SK-N-SH (cell line): ENCODE results near the gene UBE4B. TPM values are rescaled to one million over a fixed set of nuclear protein-coding genes. Genes with fewer than 3 reads are reported as not detected.
A peak's percentile ranks its signal among the peaks of the same experiment; 100 is the strongest.
"Not testable (repeated sequence)": the region's sequence is repeated elsewhere in the genome, so short reads cannot be mapped to it uniquely, and the experiment has no call there.

Experiments used
- CTCF ChIA-PET: fragments of 300-600, 350-600 bp; formaldehyde crosslinking; extraction: SDS; loops from one replicate; lab custom pipeline; 2021; lab: Yijun Ruan, JAX
- POLR2A ChIA-PET: fragments of 350-600 bp; sonication (Branson Sonifier 250); formaldehyde crosslinking; extraction: SDS; loops from one replicate; lab custom pipeline; 2020; ENCODE audit warnings: antibody characterized with exemption, inconsistent platforms; lab: Yijun Ruan, JAX
- DNase-seq: peaks from one replicate; pipeline ENCODE4 v3.0.0; 2012
- H2AFZ ChIP-seq: fragments of 200-600 bp; sonication (generic); 2 replicates; pipeline ENCODE4 v1.8.1; 2016; ENCODE audit warnings: antibody characterized with exemption, mild to moderate bottlenecking, low read depth
- H3F3A ChIP-seq: fragments of 200-600 bp; sonication (generic); replicated peaks from 2 replicates; pipeline ENCODE3; 2016; ENCODE audit warnings: antibody characterized with exemption, mild to moderate bottlenecking; ENCODE audit not compliant: insufficient read depth
- H3K27ac ChIP-seq, 2 experiments: fragments of 200-500 bp in 1 of 2; fragments of 200-600 bp in 1 of 2; sonication (Bioruptor generic) in 1 of 2; sonication (generic), shearing (Covaris generic) in 1 of 2; 2 replicates each; pipeline versions ENCODE4 v1.5.1 to v1.6.1; 2014 to 2016; ENCODE audit warnings: low read depth in 2 of 2, inconsistent platforms in 1 of 2, low read length in 1 of 2, mild to moderate bottlenecking in 1 of 2, mixed read lengths in 1 of 2
- H3K27me3 ChIP-seq: fragments of 200-600 bp; sonication (generic), shearing (Covaris generic); 2 replicates; pipeline ENCODE4 v1.6.1; 2016; ENCODE audit warnings: mixed run types; ENCODE audit not compliant: insufficient read depth
- H3K36me3 ChIP-seq, 2 experiments: fragments of 200-500 bp in 1 of 2; fragments of 200-600 bp in 1 of 2; sonication (Bioruptor generic) in 1 of 2; sonication (generic) in 1 of 2; replicated peaks in 1 of 2; 2 replicates each; pipeline versions ENCODE3 to v1.5.1; 2014 to 2016; ENCODE audit warnings: low read length in 1 of 2, mild to moderate bottlenecking in 1 of 2; ENCODE audit not compliant: insufficient read depth in 2 of 2, control insufficient read depth in 1 of 2
- H3K4me1 ChIP-seq, 2 experiments: fragments of 200-500 bp in 1 of 2; fragments of 200-600 bp in 1 of 2; sonication (Bioruptor generic) in 1 of 2; sonication (generic), shearing (Covaris generic) in 1 of 2; 2 replicates each; pipeline versions ENCODE4 v1.5.1 to v1.6.1; 2014 to 2016; ENCODE audit warnings: low read depth in 1 of 2, low read length in 1 of 2, mixed run types in 1 of 2; ENCODE audit not compliant: insufficient read depth in 2 of 2, control insufficient read depth in 1 of 2
- H3K4me2 ChIP-seq: fragments of 200-600 bp; sonication (generic), shearing (Covaris generic); 2 replicates; pipeline ENCODE4 v1.6.1; 2017; ENCODE audit warnings: mixed run types
- H3K4me3 ChIP-seq, 2 experiments: fragments of 200-500 bp in 1 of 2; fragments of 200-600 bp in 1 of 2; sonication (Bioruptor generic) in 1 of 2; sonication (generic), shearing (Covaris generic) in 1 of 2; 2 replicates each; pipeline versions ENCODE4 v1.5.1 to v1.8.1; 2014 to 2016; ENCODE audit warnings: low read depth in 2 of 2, inconsistent platforms in 1 of 2, low read length in 1 of 2, mild to moderate bottlenecking in 1 of 2, mixed read lengths in 1 of 2, moderate library complexity in 1 of 2
- H3K79me2 ChIP-seq: fragments of 200-600 bp; sonication (generic); 2 replicates; pipeline ENCODE4 v1.8.1; 2017; ENCODE audit warnings: mild to moderate bottlenecking; ENCODE audit not compliant: insufficient read depth
- H3K9ac ChIP-seq: fragments of 200-600 bp; sonication (generic); 2 replicates; pipeline ENCODE4 v1.6.1; 2017; ENCODE audit warnings: mixed run types
- H3K9me2 ChIP-seq: fragments of 200-600 bp; sonication (generic); 2 replicates; pipeline ENCODE4 v1.6.1; 2017; ENCODE audit warnings: mixed run types
- H3K9me3 ChIP-seq: fragments of 200-600 bp; sonication (generic); 2 replicates; pipeline ENCODE4 v1.6.1; 2017; ENCODE audit warnings: mixed run types, mild to moderate bottlenecking, moderate library complexity
- H4K20me1 ChIP-seq: fragments of 200-600 bp; sonication (generic); 2 replicates; pipeline ENCODE4 v1.6.1; 2017; ENCODE audit warnings: mild to moderate bottlenecking, mixed run types; ENCODE audit not compliant: insufficient read depth
- NFIC ChIP-seq: IDR thresholded peaks from 2 replicates; pipeline ENCODE4 v1.4.0; 2012; ENCODE audit warnings: borderline replicate concordance
- POLR2AphosphoS5 ChIP-seq: IDR thresholded peaks from 2 replicates; pipeline ENCODE4 v1.6.1; 2012; ENCODE audit warnings: low read depth, low read length
- RCOR1 ChIP-seq: fragments of 150-350 bp; IDR thresholded peaks from 2 replicates; pipeline ENCODE4 v1.6.1; 2017; ENCODE audit warnings: antibody characterized with exemption, low read length
- REST ChIP-seq: IDR thresholded peaks from 2 replicates; pipeline ENCODE4 v1.6.1; 2012; ENCODE audit warnings: mild to moderate bottlenecking, low read depth, low read length, moderate library complexity
- RXRA ChIP-seq: IDR thresholded peaks from 2 replicates; pipeline ENCODE4 v1.4.0; 2012; ENCODE audit warnings: low read depth, mild to moderate bottlenecking, borderline replicate concordance
- USF2 ChIP-seq: fragments of 150-350 bp; IDR thresholded peaks from 2 replicates; pipeline ENCODE4 v1.6.1; 2017; ENCODE audit warnings: antibody characterized with exemption, low read length, low read depth, borderline replicate concordance
- WGBS: methylation state at CpG from one replicate; pipeline ENCODE4 v1.1.6; 2017; ENCODE audit warnings: low lambda C conversion rate; 5-methylcytosine and 5-hydroxymethylcytosine counted together
- polyA plus RNA-seq, 3 experiments: library from polyadenylated mRNA; depleted of rRNA; stranded (reverse); fragments of >200 nt; gene quantifications; 2 replicates each; pipeline ENCODE4 v1.2.3, GENCODE V29; 2012

UBE4B gene
- polyA plus RNA-seq, 1 of the 3 experiments (the other 2 are of a cell fraction) = 19.1 TPM

GRCh38 chr1:10106756-10107475 is 74.2 kb downstream of the UBE4B start:
- Histone ChIP-seq H3K9me3 (no peaks in the 10 kb centered on the region), H3F3A (peaks cover 25% of the 10 kb centered on the region), H3K4me2 (peak overlapping the region; percentile 50; the same call in 1 of the 2 replicates), H3K27me3 (no peaks in the 10 kb centered on the region), H3K9me2 (no peaks in the 10 kb centered on the region), H3K4me1 (peaks cover 3 to 24% of the 10 kb centered on the region in 2 experiments; a peak in 2 of 4 replicates), H2AFZ (no peak overlapping the region), H3K27ac (peak overlapping the region in 1 of 2 experiments; percentile 83; a peak in 2 of 4 replicates), H3K4me3 (no peak overlapping the region), H3K79me2 (peaks cover 22% of the 10 kb centered on the region), H4K20me1 (no peaks in the 10 kb centered on the region; the same call in 1 of the 2 replicates), H3K36me3 (peaks cover 42 to 55% of the 10 kb centered on the region in 2 experiments), H3K9ac (no peak overlapping the region; the same call in 1 of the 2 replicates)
- no peak for DNase-seq
- 96% methylated on average over 7 of the region's 7 CpGs for WGBS
- ChIA-PET CTCF (no interaction called here), POLR2A (no interaction called here)
- no peak for TF ChIP-seq NFIC
- TF ChIP-seq USF2 = no peak
- TF ChIP-seq RXRA = no peak
- no peak for TF ChIP-seq RCOR1
- no peak for TF ChIP-seq POLR2AphosphoS5
- TF ChIP-seq REST = no peak

GRCh38 chr1:10107476-10107847 is 74.7 kb downstream of the UBE4B start:
- H3K27me3 ChIP-seq, H2AFZ ChIP-seq, H3K9me2 ChIP-seq, CTCF ChIA-PET, DNase-seq, H4K20me1 ChIP-seq, H3K9me3 ChIP-seq, POLR2A ChIA-PET: not testable (repeated sequence)
- Histone ChIP-seq H3K79me2 (peaks cover 22% of the 10 kb centered on the region), H3K9ac (peak overlapping the region; percentile 33; the same call in 1 of the 2 replicates), H3K4me3 (peak overlapping the region in 1 of 2 experiments; percentile 26; a peak in 1 of 4 replicates), H3K4me2 (peak overlapping the region; percentile 50; the same call in 1 of the 2 replicates), H3K4me1 (peaks cover 3 to 24% of the 10 kb centered on the region in 2 experiments; a peak in 2 of 4 replicates), H3F3A (peaks cover 24% of the 10 kb centered on the region), H3K27ac (peak overlapping the region in 1 of 2 experiments; percentile 83; a peak in 2 of 4 replicates), H3K36me3 (peaks cover 42 to 55% of the 10 kb centered on the region in 2 experiments)
- WGBS = 85% methylated on average over 8 of the region's 8 CpGs
